22Rv1 (cell line): ENCODE data around the gene DCC.

Source experiments
- H3K27ac ChIP-seq: fragments of 450-650 bp; 2 replicates; pipeline ENCODE4 v1.5.1; 2017
- CTCF ChIP-seq: fragments of 450-650 bp; IDR thresholded peaks from 2 replicates; pipeline ENCODE4 v1.5.1; 2017; ENCODE audit warnings: mild to moderate bottlenecking
- ZFX ChIP-seq: fragments of 450-650 bp; IDR thresholded peaks from 2 replicates; pipeline ENCODE4 v1.6.1; 2017; ENCODE audit warnings: antibody characterized with exemption, borderline replicate concordance

The DCC gene

DNA sequence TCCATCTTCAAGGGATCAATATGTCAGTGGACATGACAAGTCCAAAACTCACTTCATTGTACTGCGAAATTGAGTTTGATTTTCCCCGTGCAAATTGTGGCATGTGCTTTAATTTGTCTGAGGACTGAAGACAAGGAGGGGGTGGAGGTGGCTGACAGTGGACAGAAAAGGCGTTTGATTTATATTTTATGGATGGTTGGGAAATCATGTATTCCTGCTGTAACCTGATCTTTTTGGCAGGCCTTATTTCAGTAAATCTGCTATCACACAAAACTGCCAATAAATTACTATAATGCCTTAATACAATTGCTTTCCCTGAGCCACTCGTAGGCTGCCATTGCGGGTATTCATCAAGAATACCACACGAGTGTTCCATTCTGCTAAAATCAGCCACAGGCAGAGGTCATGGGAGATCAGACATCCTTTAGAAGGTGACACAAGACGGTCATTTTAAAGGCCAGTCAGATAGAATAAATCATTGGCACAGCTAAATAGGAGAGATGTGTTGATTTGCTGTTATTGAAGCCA is 1164.0 kb downstream of the DCC start:
- no peak overlapping the region for H3K27ac ChIP-seq
- TF ChIP-seq CTCF (no peak), ZFX (no peak)

DNA sequence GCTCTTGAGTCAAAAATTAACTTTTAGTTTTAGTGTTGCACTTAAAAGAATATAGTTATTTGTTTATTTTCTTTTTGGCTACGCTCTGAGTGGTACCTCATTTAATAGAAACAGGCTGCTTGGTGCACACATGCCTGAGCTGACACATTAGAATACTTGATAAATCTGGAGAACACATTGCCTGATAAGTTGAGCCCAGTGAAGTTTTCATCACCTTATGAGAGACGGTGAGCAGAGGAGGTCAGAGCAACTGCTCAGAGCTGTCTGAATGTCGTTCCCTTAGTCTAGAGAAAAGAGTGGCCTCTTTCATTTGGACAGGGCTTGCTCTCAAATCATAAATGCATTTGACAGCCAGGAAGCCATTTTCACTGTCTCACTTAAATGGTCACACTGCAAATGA is 1168.5 kb downstream of the DCC start:
- TF ChIP-seq ZFX (no peak), CTCF (no peak)
- no peak overlapping the region for H3K27ac ChIP-seq

- H3K27ac ChIP-seq: no peak overlapping the region
- no peak for TF ChIP-seq CTCF
- TF ChIP-seq ZFX: no peak
Measured at GRCh38 chr18:53509886-53510285, 1169.9 kb downstream of the DCC start.

GRCh38 chr18:53511725-53512124 is 1171.7 kb downstream of the DCC start:
- H3K27ac ChIP-seq: peak overlapping the region; percentile 43; the same call in 1 of the 2 replicates

DNA sequence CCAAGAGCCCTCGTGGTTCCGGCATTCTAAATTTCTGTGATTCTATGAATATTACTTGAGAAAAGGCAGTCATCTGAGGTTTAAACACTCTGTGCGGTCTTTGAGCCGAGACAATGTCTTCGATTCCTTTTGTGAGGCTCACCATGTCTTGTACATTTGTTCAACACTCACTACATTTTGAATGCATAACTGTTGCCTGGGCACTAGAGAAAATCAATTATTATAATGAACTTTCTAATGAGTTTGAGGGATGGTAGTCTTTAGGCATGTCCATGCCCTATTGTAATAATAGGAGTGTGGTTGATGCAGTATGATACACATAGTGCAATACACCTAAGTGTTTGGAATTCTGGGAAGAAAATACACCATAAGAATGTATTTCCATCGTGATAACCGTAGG is 1181.1 kb downstream of the DCC start:
- H3K27ac ChIP-seq: no peak overlapping the region

GRCh38 chr18:53526101-53526870 is 1186.3 kb downstream of the DCC start:
- no peak for TF ChIP-seq CTCF
- TF ChIP-seq ZFX: no peak

More for the DNA sequence above, 1181.1 kb downstream of the DCC start:
- no peak for TF ChIP-seq CTCF
- TF ChIP-seq ZFX: no peak

GRCh38 chr18:53527365-53527764 is 1187.4 kb downstream of the DCC start:
- no peak overlapping the region for H3K27ac ChIP-seq
- TF ChIP-seq ZFX: no peak
- no peak for TF ChIP-seq CTCF

More at GRCh38 chr18:53526101-53526870, 1186.3 kb downstream of the DCC start:
- H3K27ac ChIP-seq: no peak overlapping the region

DNA sequence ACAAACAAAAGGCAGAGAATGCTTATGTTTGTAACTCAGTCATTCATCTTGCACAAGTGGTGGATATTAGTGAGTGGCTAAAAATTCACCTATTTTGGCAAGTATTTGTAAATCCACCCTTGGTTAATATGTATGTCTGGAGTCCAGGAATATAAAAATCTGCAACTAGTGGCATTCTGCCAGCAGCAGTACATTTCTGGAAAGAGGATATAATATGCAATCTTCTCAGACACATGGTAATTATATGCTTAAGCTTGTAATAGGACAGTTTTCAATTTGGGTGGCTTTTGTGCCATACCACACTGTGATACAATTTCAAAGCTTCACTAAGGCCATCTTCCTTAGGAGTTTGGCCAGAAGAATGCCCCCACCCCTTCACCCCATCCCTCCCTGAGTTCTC is 1191.2 kb downstream of the DCC start:
- TF ChIP-seq CTCF: no peak
- no peak for TF ChIP-seq ZFX
- H3K27ac ChIP-seq: no peak overlapping the region
